AG09309 (cell line): Measurements from ENCODE around the gene PTPN1.

Experiments used
- DNase-seq: peaks from one replicate; pipeline ENCODE4 v3.0.0-alpha.2; 2010; ENCODE audit warnings: low read depth
- H3K4me3 ChIP-seq: 2 replicates; pipeline ENCODE4 v1.5.1; 2011; ENCODE audit warnings: mild to moderate bottlenecking, low read depth, low read length, moderate library complexity; ENCODE audit not compliant: control insufficient read depth
- TF ChIP-seq, protein P1 (sequence below): IDR thresholded peaks from 2 replicates; pipeline ENCODE4 v1.5.1; 2011; ENCODE audit warnings: mild to moderate bottlenecking, low read depth, low read length, inconsistent platforms; ENCODE audit not compliant: insufficient read depth, control insufficient read depth; ENCODE audit errors: missing control alignments

Gene PTPN1

DNA sequence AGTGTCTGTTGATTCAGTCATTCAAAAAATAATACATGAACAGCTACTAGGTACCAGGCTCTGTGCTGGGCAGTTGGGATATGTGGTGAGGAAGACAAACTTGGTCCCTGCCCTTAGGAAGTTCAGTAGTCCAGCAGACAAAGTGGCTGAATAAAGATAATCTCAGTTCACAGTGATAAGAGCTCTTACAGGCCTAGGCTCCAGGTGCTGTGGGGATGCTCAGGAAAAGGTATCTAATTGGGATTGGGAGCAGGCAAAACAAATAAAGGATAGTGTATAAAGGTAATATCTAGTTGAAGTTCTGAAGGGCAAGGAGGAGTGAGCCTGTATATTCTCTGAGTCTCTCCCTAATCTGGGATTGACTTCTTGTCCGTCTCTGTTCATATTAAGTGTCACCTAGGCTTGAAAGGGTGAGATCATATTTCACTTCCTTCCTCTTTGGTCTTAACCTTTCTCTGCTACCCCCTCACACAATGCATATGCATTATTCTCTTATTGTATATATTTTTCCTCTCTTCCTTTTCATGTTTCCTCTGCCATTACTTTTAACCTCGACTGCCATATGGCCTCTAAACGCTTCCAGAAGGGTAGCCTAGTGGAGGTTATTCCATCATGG lies 13.5 kb downstream of the PTPN1 start:
- TF ChIP-seq, protein P1, sequence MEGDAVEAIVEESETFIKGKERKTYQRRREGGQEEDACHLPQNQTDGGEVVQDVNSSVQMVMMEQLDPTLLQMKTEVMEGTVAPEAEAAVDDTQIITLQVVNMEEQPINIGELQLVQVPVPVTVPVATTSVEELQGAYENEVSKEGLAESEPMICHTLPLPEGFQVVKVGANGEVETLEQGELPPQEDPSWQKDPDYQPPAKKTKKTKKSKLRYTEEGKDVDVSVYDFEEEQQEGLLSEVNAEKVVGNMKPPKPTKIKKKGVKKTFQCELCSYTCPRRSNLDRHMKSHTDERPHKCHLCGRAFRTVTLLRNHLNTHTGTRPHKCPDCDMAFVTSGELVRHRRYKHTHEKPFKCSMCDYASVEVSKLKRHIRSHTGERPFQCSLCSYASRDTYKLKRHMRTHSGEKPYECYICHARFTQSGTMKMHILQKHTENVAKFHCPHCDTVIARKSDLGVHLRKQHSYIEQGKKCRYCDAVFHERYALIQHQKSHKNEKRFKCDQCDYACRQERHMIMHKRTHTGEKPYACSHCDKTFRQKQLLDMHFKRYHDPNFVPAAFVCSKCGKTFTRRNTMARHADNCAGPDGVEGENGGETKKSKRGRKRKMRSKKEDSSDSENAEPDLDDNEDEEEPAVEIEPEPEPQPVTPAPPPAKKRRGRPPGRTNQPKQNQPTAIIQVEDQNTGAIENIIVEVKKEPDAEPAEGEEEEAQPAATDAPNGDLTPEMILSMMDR, result no peak
- no peak overlapping the region for H3K4me3 ChIP-seq
- DNase-seq, result no peak

DNA sequence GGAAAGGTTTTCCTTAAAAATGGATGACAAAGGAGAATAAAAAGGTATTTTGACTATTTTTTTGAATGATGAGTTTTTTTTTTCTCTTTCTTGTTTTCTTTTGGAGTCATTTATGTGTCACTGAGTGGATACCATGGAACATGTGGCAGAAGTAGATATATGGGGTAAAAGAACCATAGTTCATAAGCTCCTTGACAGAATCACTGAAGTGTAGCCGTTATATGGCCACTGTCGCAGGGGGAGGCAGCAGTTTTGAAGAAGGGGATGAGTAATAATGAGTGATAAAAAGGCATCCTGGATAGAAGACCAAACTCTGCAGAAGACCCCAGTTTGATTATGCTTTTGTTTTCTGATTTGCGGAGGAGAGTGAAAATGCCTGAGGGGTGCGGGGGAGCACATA lies 15.5 kb downstream of the PTPN1 start:
- H3K4me3 ChIP-seq, result no peak overlapping the region
- TF ChIP-seq, protein P1, result no peak
- DNase-seq, result no peak

DNA sequence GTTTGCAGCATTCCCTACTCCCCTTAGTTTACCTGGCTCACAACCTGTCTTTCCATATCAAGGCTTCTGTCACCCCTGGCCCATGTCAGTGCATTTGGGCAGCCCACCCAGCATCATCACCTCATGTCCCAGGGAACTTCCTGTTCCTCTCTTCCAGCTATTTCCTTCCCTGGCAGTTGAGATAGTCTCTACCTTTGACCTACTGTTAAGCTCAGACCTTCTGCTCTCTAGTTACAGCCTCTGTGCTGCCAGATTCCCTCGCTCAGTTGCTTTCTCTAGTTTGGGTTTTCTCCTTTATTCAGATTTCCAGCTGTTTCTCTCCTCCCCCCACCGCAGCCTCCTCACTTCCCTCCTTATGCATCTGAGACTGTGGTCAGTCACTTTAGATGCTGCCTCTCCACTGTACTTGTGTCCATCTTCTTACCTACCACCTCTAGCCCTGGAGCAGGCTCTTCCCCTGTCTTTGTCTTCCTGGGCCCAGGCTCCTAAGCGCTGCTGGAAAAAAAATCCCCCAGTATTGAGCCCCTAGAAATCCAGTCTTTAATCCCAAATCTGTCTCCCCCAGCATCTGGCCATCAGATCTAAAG lies 16.3 kb downstream of the PTPN1 start:
- TF ChIP-seq, protein P1, result no peak
- DNase-seq, result no peak
- no peak overlapping the region for H3K4me3 ChIP-seq

DNA sequence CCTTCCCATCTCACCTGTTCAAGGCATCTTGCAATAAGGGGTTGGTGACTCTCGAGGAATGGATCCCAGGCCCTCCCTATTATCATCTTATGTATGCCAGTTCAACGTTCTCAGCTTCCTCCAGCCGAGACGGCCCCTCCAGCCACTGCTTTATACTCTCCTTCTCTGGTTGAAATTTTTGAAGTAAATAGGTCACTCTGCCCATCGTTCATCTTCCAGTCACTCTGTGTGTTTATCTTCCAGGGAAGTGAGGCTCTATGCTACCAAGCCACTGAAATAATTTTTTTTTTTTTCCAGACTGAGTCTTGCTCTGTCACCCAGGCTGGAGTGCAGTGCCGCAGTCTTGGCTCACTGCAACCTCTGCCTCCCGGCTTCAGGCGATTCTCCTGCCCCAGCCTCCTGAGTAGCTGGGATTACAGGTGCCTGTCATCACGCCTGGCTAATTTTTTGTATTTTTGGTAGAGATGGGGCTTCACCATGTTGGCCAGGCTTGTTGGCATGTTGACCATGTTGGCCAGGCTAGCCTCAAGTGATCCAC lies 17.0 kb downstream of the PTPN1 start:
- TF ChIP-seq, protein P1, result no peak
- no peak for DNase-seq
- no peak overlapping the region for H3K4me3 ChIP-seq

DNA sequence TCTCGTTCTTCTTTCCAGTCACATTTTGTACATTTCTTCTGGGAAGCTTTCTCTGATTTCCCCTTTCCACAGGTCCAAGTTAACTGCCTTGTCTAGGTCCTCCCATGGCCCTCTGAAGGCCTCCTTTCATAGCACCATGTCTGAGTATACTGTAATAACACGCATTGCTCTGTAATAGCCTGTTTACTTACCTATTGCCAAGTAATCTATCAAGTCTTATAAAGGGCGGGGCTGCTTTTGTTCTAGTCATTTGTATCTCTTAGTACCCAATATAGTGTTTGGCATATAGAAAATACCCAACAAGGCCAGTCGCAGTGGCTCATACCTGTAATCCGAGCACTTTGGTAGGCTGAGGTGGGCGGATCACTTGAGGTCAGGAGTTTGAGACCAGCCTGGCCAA lies 17.9 kb downstream of the PTPN1 start:
- TF ChIP-seq, protein P1, result no peak
- DNase-seq, result no peak
- H3K4me3 ChIP-seq, result no peak overlapping the region

DNA sequence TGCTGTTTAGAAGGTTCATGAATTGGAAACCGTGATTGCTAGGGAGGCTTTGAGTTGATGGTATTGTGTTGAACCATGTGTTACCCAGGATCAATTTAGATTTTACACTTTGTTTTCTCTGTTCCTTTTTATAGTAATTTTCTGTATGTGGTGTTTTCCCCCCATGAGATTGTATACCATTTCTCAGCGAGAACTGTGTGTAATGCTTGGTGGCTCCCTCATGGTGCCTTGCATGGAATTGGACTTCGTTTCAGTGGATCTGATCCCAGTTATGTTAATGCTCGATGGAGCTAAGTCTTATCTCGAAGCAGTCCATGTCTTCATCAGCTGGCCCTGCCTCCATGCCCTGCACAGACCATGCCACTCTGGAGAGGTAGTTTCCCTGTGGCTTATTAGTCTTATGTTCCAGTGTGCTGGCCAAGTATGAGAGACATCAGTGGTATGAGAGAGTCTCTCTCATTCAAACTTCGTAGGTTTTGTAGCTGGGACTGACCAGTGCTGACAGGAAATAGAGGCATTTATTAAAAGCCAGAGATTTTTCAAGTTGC lies 18.7 kb downstream of the PTPN1 start:
- no peak for DNase-seq
- TF ChIP-seq, protein P1, result no peak
- no peak overlapping the region for H3K4me3 ChIP-seq
